HG02973 (cell line): ENCODE results near the gene CLECL1.
"Not testable (repeated sequence)": the region's sequence is repeated elsewhere in the genome, so short reads cannot be mapped to it uniquely, and the experiment has no call there.

ENCODE experiments used
- ATAC-seq: cut with Tn5 transposase; IDR thresholded peaks from one replicate; pipeline ENCODE4 v1.9.1; 2021; ENCODE audit warnings: moderate library complexity; ENCODE audit not compliant: unreplicated experiment

Gene CLECL1

DNA sequence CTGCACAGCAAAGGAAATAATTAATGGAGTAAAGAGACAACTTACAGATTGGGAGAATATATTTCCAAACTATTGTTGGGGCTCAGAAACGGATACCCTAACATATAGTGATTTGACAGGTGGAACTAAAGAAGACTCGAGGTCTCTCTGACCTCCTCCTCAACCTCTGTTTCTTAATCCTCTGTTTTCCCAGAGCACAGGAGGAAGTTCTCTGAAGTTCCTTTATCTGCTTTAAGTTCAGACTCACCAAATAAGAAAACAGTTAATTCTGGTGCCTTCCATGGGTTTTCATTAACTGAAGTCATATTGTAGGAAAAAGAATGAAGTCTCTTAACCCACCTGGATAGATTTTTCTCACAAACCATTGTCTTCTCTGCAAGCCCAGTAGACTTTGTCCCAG, 34.2 kb downstream of the CLECL1 start:
- ATAC-seq, result no peak

DNA sequence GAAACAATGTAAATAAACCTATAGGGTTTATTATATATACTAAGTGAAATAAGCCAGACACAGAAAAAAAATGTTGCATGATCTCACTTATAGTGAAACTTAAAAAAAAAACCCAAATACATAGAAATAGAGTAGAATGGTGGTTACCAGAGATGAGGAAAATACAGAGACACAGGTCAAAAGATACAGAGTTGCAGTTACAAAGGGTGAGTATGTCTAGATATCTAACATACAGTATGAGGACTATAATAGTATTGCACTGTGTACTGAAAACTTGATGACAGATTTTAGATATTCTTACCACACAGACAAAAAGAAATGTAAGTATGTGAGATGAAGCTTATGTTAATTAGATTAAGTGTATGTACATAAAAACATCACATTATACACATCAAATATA, 35.3 kb downstream of the CLECL1 start:
- no peak for ATAC-seq

- ATAC-seq, result not testable (repeated sequence)
These were observed 37.2 kb downstream of the CLECL1 start for GRCh38 chr12:9695661-9696060.

DNA sequence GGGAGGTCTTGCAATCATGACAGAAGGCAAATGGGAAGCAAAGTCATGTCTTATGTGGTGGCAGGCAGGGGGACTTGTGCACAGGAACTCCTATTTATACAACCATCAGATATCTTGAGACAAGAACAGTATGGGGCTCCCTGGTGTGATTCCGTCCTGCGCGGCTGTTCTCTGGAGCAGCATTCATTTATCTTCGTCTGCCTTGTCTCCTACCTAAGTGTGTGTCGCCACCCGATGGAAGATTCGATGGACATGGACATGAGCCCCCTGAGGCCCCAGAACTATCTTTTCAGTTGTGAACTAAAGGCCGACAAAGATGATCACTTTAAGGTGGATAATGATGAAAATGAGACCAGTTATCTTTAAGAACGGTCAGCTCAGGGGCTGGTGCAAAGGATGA, 37.7 kb downstream of the CLECL1 start:
- ATAC-seq, result not testable (repeated sequence)

- no peak for ATAC-seq
These were observed 38.7 kb downstream of the CLECL1 start for GRCh38 chr12:9694241-9694640.

GRCh38 chr12:9692909-9693308, 40.0 kb downstream of the CLECL1 start:
- no peak for ATAC-seq

- ATAC-seq, result no peak
These were observed 45.7 kb downstream of the CLECL1 start for GRCh38 chr12:9687228-9687627.

GRCh38 chr12:9685915-9686314, 47.0 kb downstream of the CLECL1 start:
- no peak for ATAC-seq

- not testable (repeated sequence) for ATAC-seq
These were observed 47.5 kb downstream of the CLECL1 start for GRCh38 chr12:9685366-9685765.

DNA sequence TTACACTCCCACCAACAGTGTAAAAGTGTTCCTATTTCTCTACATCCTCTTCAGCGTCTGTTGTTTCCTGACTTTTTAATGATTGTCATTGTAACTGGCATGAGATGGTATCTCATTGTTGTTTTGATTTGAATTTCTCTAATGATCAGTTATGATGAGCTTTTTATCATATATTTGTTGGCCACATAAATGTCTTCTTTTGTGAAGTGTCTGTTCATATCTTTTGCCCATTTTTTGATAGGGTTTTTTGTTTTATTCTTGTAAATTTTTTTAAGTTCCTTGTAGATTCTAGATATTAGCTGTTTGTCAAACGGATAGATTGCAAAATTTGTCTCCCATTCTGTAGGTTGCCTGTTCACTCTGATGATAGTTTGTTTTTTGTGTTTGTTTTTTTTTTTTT, 49.9 kb downstream of the CLECL1 start:
- ATAC-seq, result not testable (repeated sequence)

DNA sequence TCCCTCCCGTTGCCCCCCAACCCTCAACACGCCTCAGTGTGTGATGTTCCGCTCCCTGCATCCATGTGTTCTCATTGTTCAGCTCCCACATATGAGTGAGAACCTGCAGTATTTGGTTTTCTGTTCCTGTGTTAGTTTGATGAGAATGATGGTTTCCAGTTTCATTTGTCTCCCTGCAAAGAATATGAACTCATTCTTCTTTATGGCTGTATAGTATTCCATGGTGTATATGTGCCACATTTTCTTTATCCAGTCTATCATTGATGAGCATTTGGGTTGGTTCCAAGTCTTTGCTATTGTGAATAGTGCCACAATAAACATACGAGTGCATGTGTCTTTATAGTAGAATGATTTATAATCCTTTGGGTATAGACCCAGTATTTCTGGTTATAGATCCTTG, 50.4 kb downstream of the CLECL1 start:
- ATAC-seq, result not testable (repeated sequence)

- peak; percentile 11 for ATAC-seq
These were observed 58.7 kb downstream of the CLECL1 start for GRCh38 chr12:9674226-9674590.

DNA sequence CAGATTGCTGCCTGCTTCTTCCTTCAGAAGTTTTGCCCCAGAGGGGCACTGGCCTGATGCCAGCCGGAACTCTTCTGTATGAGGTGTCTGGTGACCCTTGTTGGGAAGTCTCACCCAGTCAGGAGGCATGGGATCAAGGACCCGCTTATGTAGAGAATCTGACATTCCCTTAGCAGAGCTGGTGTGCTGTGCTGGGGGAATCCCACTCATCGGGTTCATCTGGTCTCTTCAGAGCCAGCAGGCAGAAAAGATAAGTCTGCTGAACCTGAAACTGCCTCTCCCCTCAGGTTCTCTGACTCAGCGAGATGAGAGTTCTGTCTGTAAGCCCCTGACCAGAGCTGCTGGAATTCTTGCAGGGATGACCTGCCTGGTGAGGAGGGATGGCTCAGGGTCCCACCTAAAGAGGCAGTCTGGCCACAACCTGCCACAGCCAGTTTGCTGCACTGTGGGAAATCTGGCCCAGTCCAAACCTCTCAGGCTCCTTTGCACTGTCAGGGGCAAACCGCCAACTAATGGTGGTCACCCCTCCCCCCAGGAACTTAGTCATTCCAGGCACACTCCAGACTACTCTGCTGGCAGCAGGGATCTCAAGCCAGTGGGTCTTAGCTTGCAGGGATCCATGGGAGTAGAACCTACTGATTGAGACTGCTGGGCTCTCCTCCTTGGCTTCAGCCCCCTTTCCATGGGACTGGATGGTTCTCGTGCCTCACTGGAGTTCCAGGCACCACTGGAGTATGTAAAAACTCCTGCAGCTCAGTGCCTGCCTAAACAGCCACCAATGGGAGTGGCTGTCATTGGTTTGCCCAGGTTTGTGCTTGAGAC, 59.3 kb downstream of the CLECL1 start:
- ATAC-seq, result peak; percentile 30
